Hepatic stellate cell (primary cell): ENCODE measurements around the gene MXI1.

Source experiments
- DNase-seq: peaks from one replicate; pipeline ENCODE4 v3.0.0; 2011; ENCODE audit warnings: low spot score

The MXI1 gene

DNA sequence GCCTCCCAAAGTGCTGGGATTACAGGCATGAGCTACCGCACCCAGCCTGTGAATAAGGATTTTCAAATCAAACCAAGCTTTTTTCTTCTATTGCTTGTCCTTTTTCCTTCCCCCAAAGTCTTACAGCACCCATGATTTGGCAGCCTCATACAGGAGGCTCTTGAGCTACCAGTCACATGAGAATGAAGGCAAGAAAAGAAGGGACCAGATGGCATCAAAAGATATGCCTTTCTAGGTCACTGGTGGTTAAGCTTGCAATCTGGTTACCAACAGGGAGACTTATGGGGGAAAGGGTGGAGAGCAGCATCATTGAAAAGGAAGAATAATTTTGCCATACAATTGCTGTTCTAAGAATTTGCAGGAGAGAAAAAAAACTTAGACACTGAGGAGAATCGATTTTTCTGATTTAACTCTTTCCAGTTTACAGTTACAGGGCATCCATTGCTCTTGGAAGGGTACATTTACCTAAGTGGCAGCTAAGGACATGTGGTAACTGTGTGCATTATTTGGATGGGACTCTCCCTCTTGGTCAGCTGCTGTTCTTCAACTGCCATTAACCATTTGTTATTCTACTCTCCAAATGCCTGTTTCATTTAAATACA, 67.8 kb downstream of the MXI1 start:
- DNase-seq = no peak

DNA sequence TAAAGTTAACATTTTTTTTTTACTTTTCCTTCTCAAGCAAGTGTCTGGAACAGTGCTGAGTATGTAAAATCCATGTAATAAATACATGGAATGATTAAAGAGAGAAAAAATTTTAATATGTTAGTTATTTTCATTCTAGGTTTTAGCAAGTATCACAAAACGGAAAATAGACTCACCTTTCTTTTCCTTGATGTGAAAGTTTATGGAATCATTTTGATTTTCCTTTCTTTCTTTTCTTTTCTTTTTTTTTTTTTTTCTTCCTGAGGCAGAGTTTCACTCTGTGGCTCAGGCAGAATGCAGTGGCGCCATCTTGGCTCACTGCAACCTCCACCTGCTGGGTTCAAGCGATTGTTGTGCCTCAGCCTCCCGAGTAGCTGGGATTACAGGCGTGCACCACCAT, 69.2 kb downstream of the MXI1 start:
- no peak for DNase-seq

DNA sequence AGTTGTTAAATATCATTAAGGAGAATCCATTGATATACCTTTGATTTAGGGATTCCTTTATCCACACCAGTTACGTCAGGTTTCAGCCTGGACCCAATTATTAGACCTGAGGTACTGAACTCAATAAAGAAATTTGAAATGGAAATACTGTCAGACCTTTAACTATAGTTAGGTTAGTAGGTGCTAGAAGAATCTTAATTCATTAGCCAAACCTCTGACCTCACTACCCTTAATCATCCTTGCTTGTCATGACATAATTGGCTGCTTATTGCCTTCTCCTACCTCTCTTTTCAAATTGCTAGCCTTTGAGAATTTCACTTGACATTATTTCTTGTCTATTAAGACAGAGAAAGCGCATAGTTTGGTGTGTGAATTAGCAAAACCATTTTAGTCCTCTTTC, 70.2 kb downstream of the MXI1 start:
- no peak for DNase-seq

DNA sequence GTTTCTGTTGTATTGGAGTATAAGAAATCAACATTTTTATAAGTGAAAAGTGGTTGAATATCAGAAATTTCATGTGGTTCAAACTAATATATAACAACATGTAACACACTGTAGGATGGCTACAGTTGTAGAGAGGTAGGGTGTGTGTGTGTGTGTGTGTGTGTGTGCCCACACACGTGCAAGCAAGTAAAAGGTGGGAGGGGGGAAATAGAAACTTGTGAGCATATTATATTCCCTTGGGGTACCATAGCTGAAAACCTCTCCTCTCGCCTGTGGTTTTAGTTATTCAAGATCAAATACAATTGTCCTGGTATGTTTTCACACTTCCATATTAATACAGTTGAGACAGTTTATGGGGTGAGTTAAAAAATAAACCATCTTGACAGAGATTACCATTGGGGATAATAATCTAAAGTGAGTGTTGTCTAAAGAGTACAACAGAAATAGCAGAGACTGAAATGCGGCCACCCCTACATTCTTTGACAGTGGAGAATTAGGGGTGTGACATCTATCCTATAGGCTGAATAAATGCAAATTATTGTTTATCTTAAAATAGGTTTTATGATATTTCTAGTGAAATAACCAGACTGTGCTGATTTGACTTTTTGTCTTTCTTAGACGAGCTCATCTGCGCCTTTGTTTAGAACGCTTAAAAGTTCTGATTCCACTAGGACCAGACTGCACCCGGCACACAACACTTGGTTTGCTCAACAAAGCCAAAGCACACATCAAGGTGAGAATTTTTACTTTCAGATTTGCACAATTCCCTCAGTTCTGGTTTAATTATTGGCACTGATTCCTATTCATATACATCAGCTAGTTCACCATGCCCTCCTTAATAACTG, 71.4 kb downstream of the MXI1 start:
- DNase-seq = no peak

DNA sequence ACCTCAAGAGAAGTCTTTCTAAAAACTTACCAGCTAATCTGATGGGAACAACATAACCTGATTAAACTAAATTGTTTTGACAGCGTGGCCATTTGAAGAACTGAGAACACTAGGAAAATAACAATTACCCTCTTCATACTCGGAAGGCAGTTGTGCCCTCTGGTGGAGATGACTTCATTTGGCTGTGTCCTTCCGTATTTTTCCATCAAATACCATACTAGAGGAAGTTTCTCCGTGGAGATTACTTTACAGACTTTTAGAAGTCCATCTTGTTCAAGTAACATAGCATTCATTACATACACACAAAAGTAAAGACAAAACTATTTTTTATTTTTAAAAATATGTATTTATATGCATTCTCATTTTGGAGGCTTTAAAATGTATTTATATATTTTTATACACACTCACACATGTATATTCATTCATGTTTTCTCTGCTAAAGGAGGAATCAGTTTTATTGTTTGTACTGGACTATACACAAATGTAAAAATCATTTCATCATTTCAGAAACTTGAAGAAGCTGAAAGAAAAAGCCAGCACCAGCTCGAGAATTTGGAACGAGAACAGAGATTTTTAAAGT, 72.1 kb downstream of the MXI1 start:
- peak; percentile 18 for DNase-seq

DNA sequence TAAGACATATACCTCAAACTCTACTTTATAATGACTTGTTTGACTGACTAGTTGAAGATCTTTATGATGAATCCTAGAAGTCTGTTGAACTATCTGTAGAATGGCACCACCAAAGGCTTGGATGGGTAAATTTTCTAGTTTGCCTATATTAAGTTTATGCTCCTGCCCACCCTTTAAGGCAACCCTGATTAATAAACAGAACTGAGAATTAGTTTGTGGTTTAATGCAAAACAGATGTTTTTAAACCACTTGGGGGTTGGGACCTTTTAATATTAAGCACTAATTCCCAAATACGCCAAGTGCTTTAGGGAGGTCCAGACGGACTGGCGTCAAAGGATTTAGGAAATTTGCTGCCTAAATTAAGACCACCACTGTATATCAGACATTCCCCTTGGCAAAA, 76.9 kb downstream of the MXI1 start:
- DNase-seq = no peak

DNA sequence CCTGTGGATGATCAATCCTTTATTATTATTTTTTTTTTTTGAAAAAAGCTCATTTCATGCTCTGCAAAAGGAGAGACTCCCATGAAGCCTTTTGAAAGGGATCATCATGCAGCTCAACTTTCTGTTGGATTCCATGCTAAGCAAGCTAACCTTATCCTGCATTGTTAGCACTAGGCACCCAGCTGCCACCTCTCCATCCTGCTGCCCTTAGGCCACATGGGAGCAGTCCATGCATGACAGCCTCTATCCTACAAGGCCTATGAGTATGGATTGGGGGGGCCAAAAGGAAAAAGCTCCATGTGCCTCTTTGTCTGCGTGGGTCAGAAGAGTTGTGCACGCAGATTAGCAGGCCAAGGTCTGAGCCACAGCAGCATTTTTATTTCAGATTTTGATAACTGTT, 78.1 kb downstream of the MXI1 start:
- no peak for DNase-seq

DNA sequence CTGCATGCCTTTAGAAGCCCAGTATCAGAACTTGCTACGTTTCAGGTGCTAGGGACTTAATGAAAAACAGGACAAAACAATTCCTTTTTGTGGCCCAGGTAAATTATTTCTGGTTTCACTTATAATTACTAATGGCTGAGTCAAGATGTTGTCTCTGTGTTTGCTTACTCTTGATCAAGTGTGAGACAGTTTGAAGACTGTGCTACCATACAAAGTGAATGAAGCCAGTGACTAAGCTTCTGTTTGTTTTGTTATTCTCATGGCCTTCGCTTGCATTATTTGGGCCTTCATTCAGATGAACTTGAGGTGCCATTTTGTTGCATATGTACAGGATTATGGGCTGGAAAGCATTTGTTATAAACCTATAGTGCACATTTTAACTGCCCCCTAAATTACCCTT, 79.4 kb downstream of the MXI1 start:
- DNase-seq = no peak

DNA sequence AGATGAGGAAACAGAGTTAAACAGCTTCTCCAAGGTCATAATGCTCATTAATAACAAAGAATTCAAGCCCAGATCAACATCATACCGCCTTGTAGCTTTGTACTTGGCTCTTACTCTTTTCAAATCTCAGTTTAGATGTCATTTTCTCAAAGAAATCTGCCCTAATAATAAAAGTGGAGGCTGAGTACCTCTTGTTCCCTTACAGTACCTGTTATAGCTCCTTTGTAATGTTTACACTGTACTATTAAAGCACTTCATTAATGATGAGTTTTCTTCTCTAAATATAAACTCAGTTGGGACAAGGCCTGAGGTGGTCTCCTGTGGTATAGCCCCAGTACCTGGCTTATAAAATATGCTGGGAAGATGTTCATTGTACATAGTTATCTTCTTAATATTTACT, 89.6 kb downstream of the MXI1 start:
- no peak for DNase-seq

DNA sequence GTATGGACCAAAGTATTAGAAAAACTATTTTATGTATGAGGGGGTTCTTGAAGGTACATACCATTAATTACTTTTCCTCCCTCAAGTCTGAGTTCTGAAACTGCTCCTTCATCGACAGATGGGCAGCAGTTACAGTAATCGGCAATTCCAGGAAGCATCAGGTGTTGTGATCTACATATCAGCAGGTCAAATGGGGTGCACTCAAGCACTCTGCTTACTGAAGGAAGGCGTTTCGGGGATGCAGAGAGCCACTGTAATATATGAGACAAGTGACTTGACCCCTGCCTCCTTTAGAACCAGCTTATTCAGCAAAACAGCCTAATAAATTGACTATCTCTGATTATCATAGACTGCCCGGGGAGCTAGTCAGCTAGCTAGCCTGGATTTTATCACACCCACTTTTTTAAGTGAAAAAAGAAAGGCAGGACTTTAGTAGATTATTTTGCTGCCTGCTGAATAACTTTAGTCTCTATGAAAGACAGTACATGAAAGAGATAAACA, 93.1 kb downstream of the MXI1 start:
- DNase-seq = no peak

DNA sequence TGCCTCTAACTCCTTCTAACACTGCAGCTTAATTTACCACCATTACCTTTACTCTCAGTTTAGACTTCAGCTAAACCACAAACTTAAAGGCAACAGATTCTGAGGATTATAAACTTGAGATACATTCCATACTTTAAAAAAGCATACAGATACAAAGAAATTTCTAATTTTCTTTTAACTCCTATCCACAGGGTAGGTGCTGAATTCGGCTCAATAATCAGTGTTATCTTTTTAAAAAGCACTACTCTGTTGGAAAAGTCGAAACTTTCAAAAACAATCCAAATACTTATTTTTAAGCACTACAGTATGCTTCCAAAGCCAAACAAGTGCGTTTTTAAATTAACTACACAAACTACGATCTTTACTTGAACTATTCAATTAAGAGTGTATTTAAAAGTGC, 96.3 kb downstream of the MXI1 start:
- DNase-seq = no peak

DNA sequence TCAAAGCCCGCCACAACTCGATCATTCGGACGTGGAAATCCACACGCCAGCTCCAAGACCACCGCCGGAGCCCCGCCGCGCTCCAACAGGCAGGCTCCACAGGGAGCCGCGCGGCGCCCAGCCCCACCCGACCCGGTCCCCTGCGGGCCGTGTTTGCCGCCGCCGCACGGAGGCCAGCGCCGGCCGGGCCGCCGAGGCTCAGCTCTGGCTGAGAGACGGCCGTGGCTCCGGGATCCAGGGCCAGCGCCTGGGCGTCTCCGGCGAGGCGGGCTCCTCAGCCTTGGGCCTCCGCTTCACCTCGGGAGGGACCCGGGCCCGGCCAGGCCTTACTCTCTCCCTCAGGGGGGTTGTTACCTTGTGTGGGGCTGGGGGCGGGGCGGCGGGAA, 97.0 kb downstream of the MXI1 start:
- peak; percentile 33 for DNase-seq

DNA sequence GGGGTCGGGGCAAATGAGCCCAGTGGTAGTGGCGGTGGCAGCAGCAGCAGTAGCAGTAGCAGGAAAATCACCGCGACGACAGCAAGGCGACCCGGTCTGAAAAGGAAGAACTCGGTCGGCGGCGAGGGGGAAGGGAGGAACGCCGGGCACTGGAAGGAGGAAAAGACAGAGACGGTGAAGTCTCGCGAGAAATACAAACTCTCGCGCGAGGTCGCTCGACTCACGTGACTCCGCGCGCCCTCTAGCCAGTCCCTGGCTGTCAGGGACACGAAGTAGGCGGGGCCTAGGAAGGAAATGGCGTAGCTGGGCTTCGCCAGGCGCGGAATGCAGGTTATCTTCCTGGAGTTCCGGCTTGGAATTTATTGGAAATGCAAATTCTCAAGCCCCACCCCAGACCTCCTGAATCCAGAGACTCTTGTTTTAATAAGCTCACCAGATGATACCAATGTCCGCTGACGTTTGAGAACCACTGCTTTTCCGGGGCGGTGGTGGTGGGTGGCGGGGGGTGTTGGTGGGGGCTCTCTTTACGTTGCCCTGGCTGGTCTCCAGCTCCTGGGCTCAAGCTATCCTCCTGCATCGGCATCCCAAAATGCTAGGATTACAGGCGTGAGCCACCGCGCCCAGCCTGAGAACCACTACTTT, 97.5 kb downstream of the MXI1 start, which contains the start of gene SMNDC1:
Gene SMNDC1 (minus strand): TSS at position 141 of the 642 bp plus-strand sequence. CDS start 1,333 bp downstream, outside the sequence.
- DNase-seq = peak; percentile 89

DNA sequence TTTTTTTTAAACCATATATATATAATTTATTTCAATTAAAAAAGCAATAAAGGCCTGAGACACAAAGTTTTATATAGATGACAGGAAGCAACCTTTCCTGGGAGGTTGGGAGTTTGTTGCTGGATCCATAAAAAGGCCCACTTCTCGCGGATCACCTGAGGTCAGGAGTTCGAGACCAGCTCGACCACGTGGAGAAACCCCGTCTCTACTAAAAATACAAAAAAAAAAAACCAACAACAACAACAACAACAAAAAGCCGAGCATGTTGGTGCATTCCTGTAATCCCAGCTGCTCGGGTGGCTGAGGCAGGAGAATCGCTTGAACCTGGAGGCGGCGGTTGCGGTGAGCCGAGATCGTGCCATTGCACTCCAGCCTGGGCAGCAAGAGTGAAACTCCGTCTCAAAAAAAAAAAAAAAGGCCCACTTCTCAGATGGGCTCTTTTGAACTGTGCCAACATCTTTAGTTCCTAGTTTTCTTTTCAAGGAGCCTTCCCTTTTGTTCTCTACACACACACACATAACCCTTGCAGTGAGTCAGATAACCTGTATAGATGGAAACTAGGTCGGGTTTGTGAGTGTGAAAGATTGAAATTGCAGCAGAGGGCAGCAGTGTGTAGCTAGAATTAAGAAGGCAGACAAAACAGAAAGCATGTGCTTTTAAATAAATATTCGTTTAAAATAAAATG, 98.5 kb downstream of the MXI1 start:
- peak; percentile 66 for DNase-seq

DNA sequence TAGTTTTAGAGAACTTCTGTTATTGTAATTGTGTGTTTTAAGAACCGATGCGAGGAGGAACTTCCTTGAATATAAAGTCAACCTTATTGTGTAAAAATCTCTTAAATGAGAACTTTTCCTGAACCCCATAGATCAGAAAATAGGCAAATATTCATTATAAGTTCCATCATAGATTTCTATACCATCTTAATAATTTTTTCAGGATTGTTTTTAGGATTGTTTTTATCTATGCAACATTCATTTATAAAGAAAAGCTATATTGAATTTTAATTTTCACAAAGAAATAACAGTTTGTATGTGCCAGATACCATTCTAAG, 99.0 kb downstream of the MXI1 start:
- DNase-seq = no peak

DNA sequence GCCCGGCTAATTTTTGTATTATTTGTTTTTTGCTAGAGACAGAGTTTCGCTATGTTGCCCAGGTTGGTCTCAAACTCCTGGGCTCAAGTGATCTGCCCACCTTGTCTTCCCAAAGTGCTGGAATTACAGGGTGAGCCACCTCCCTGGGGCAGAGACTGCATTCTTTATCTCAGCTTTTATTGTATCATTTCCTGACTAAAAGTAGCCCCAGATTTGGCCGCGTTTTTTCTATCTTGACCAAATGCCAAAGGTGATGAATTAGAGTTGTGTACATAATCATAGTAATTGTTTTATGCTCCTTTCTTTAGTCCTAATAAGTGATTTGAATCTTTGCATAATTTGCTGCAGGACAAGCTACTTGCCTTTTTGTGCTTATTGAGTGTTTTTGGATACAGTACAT, 100.4 kb downstream of the MXI1 start:
- DNase-seq = no peak

DNA sequence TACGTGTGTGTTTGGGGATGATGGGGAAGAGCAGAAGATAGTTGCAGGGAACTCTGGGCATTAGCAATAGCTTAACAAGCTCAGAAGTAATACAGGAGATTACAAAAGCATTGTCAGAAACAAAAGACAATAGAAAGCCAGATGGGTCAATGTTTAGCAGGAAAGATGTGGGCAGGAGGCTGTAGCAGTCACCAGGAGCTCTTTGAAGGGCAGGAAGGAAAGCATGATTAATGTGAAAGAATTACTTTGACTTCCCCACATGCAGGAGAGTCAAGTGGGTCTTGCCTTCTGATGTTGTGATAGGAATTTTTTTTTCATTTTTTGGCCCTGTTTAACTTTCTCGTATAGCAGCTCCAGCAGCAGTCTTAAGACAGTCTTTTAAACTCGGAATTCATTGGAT, 103.3 kb downstream of the MXI1 start:
- no peak for DNase-seq

DNA sequence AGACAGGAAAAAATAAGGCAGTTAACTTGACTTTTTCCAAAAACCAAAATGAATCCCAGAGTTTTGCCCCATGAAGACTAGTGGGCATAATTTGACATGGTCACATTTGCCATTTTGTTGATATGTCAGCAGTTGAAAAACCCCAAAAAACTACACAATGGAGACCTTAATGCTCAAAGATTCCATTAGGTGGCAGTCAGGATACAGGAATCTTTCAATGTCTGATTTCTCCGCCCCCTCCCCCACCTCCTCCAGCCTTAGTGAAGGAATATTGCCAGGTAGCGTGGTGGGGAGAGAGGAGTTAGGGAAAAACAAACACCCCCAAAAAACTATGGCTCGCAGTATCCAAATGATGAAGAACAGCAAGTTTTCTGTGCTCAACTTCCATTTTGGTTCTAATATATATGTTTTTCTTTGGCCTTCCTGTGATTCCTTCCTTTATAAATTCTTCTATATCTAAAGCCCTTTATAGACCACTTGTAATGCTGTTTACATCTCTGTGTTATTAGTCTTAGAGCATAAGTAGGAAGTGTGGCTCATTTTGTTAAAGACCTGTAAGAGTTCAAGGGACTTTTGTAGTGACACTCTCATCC, 104.0 kb downstream of the MXI1 start:
- peak; percentile 44 for DNase-seq

DNA sequence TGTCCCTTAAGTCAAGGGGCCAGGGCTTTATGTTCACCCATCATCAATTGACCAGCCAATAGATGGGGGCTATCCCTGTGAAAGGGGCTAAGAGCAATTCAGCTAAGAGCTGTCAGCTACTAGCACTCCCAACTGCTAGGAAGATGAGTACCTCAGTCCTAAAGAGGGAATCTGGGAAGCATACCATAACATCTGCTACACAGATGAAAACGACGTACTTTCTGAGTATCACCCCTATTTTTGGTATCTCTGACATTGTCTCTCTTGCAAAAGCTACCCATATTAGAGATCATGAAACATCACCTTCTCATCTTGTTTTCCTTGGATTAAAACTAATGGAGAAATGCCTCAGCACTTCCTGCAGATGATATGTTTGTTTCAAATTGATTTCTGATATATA, 104.8 kb downstream of the MXI1 start:
- no peak for DNase-seq

DNA sequence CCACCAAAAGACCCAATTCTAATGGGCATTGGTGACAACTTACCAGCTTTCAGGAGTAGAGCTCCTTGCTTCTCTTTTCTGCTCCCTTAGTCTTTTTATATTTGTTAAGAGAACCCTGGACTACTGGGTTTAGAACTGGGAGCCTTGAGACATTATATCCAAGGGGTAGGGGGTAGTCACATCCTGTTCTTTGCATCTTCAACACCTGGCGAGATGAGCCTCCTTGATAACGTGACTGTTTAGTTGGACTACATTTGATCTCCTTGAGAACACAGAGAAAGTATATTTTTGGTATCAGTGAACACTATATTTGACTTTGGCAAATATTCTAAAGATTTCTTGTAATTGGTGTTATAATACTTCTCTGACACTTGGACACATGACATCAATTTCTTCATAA, 106.3 kb downstream of the MXI1 start:
- no peak for DNase-seq

DNA sequence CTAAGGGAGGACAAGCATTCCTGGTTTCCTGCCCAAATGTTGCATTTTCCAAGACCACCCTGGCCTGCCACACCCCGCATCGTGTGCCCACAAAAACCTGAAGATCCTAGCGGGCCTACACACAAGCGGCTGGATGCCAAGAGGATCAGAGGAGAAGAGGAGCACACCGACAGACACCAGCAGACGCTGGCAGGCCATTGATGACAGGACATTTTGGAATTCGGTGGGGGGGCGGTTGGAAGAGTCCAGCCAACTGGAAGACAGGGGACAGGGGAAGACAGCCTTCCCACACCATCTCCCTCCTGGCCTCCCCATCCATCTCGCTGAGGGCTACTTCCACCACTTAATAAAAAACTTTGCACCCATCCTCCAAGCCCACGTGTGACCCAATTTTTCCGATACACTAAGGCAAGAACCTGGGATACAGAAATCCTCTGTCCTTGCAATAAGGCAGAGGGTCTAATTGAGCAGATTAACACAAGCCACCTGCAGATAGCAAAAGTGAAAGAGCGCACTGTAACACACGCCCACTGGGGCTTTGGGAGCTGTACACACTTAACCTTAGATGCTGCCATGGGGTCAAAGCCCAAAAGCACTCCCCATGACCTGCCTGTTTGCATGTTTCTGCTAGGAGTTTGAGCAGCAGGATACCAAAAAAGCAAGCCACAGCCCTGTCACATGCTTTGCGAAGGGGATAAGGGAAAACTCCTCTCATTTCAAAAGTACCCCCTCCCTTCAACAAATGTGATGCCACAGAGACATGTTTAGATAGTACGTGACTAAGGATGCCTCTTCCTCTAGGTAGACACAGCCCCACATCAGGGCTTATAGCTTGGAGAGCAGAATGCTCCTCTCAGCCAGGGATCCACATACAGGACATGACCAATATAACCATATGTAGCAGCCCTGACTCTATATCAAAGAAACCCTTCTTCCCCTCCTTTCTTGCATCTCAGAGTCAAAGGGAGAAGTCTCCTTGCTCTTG, 110.8 kb downstream of the MXI1 start:
- no peak for DNase-seq
